NCI-H1436 treated with DMSO at 0.1 percent for 48 hours (cell line): ENCODE measurements around the gene SLC4A3.
A peak's percentile ranks its signal among the peaks of the same experiment; 100 is the strongest.
"Not testable (repeated sequence)": the region's sequence is repeated elsewhere in the genome, so short reads cannot be mapped to it uniquely, and the experiment has no call there.

Experiments
- DNase-seq: peaks from one replicate; lab custom pipeline; 2025; lab: John Stamatoyannopoulos, UW

Gene SLC4A3

DNA sequence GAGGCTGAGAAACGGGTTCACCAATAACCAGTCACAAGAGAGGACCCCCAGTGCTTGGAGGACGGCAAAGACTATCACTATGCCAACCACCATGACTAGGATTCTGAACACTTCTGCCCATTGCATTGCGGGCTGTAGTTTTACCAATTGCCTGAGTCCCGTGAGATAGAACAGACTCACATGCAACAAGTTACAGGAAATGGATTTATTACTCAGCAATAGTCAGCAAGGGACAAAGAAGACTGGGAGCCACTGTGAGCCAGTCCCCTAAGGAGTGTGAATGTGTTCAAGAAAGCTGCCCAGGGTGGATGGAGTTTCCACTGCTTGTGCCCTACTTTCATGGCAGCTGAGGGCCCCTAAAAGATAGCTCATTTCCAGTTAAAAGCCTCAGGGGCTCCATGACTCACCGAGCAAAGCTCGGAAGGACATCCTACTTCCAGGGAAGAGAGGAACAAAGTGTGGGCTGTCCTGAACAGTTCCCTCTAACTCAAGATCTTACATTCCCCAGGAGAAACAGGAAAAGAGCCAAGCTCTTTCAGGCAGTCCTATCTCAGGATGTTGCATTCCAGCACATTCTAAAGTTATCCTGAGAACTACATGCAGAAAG, 54.4 kb downstream of the SLC4A3 start:
- DNase-seq = no peak

DNA sequence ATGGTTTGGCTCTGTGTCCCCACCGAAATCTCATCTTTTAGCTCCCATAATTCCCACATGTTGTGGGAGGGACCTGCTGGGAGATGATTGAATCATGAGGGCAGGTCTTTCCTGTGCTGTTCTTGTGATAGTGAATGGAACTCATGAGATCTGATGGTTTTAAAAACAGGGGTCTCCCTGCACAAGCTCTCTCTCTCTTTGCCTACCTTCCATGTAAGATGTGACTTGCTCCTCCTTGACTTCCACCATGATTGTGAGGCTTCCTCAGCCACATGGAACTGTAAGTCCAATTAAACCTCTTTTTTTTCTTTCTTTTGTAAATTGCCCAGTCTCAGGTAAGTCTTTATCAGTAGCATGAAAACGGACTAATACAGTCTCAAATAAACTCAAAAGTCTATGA, 56.0 kb downstream of the SLC4A3 start:
- not testable (repeated sequence) for DNase-seq

DNA sequence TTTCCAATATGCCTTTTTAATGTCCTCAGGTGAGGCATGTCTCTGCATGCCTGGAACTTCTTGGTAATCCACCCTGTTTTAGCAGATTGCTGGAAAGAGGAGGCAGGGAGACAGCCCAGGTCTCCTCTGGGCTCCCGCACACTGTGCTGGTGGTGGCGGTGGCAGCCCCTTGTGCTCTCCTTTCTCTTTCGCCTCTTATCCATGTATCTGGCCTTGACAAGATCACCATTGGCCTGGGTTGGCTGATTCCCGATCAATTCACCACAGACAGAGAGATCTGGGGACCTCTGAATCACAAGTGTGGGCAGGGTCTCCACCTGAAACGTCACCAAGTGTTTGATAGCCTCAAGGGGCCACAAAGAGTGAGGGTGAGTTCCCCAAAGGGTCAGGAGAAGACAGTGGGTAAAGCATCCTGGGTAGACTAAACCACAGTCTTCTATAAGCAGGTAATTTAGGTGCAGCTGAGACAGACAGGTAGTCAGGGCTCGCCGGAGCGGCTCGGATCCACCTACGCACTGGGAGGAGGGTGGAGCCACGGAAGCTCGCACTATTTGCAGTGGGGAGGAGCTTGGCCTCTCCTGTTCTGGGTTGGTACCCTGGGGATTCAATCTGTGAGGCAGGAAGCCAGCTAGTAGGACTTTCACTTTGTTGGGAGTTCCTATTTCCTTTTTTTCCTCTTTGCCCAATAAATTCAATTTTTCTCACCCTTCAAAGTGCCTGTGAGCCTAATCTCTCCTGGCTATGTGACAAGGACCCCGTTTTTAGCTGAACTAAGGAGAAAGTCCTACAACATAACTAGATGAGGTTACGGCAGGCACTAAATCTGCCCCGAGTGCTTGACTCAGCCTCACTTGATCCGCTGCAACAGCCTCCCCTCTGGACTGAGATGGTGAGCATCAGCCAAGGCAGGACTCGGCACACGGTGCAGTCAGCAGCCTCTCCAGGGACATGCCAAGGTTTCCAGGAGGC, 57.6 kb downstream of the SLC4A3 start:
- DNase-seq = peak; percentile 62

DNA sequence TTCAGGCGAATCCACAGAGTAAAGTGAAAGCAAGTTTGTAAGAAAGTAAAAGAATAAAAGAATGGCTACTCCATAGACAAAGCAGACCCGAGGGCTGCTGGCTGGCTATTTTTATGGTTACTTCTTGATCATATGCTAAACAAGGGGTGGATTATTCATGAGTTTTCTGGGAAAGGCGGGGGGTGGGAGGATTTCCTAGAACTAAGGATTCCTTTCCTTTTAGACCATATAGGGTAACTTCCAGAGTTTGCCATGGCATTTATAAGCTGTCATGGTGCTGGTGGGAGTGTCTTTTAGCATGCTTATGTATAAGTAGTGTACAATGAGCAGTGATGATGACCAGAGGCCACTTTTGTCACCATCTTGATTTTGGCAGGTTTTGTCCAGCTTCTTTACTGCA, 59.8 kb downstream of the SLC4A3 start:
- no peak for DNase-seq

DNA sequence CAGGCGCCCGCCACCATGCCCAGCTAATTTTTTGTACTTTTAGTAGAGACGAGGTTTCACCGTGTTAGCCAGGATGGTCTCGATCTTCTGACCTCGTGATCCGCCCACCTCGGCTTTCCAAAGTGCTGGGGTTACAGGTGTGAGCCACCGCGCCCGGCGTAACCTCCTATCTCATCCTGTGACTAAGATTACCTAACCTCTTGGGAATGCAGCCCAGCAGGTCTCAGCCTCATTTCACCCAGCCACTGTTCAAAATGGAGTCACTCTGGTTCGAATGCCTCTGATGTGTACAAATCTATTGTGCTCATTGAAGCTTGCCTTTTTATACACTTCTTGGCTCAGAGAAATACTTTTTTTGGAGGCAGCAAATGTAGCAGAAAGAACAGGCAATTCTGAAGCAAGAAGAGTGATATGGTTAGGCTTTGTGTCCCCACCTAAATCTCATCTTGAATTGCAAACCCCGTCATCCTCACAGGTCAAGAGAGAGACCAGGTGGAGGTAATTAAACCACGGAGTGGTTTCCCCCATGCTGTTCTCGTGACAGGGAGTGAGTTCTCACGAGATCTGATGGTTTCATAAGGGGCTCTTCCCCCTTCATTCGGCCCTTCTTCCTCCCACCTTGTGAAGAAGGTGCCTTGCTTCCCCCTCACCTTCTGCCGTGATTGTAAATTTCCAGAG, 60.6 kb downstream of the SLC4A3 start:
- no peak for DNase-seq

DNA sequence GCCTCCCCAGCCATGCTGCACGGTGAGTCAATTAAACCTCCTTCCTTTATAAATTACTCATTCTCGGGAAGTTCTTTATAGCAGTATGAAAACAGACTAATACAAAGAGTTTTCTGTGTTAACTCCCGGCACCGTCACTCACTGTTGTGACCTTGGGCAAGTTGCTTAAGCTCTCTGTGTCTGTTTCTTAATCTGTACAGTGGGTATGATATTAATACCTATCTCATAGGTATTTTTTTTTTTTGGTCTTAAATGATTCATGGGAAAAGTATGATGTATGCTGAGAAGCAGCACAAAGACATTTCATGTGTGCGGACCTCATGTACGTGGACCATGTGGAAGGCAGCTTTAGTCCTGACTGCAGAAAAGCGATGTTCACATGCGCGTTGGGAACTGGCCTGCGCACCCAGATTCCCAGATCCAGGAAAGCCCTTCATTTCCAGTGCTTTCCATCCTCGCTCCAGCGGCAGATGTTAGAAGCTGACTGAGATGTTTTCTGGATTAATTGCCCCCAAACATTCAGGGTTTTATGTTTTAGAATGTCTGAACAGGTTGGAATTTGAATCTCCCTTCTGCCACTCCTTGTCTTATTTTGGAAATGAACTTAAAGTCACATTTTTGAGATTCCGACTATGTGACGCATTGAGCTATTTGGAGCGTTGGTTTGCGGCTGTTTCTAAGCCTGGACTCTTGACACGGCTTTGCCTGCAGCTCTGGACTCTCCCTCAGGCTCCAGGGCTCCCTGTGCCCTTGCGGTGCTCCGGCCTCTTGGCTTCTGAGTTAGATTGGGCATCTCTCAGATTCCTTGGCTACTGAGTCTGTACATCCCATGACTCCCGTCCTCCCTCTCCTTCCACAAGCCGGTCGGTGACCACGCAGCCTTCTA, 61.4 kb downstream of the SLC4A3 start:
- DNase-seq = no peak

DNA sequence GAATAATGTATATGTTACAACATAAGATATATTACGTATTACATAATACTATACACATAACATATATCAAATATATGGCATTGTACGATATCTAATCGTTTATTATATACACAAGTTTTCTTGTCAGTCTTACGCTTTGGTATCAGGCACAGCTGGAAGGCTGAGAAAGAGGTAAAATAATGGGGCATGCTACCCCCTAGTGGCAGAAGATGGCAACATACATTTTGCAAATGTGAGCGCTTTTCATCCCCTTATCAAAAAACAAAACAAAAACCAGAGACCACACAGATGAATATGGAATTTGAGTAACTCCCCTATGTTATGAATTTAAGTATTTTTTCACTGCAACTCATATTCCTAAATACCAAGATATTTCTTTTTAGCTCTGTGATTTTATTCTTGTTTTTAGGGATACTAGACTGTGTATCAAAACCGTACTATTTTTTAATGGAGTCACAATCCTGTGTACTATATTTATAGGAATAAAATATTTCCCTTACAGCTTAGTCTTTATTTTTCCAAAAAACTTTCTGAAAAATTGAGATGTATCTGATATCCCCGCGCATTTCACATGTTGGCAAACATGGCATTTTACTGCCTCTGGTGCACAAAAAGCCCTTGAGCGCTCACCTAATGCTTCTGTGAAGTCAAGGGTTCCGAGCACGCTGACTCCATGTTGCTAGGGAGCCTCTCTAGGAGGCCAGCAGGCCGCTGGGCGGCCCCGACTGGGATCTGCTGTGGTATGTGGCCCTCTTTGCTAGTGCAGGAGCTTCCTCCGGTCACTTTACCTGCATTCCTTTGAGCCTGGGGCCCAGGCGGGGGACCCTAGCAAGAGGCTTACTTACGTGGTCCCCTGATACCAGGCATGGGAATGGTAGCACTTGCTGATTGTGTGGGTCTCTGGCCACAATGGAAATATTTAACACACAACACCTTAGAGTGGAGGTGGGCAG, 62.5 kb downstream of the SLC4A3 start:
- DNase-seq = peak; percentile 4

DNA sequence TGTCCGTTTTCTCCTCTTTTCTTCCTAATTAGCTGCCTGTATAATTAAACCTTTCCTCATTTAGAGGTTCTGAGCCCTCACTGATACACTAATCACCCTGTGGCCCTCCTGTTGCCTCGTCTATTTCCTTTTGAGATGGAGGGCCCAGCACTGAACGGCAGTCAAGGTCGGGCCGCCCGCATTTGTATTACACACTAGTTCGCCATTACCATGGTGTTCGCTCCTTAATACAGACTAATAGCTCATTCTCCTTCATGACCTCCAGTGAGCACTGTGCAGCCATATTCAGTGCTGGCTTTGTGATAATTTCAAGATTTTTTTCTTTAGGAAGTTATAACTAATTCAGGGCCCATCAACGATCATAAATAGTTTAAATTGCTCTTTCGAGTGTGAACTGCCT, 64.1 kb downstream of the SLC4A3 start:
- no peak for DNase-seq
